SW 1271 (cell line): ENCODE data around the gene ZFP2.

Experiments used
- DNase-seq, 2 experiments: peaks; one replicate each; lab custom pipeline; 2025; lab: John Stamatoyannopoulos, UW

ZFP2 gene

DNA sequence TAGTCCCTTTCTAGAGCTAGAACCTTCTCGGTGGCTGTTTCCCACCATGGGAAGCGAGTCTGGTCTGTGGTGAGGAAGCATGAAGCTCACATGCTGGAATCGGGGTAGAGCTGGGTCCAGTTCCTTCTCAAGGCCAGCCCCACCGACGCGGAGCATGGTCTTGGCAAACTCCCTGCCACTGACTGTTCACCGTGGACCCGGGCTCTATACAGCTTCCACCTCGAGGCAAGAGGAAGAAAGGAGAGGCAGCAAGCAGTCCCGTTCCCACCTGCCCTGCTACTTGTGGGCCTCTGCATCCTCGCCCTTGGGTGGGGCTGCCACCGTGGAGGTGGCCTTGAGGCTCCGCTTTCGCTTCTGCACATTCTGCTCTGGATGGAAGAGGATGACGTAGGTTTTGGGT is 85.7 kb downstream of the ZFP2 start:
- no peak for DNase-seq
